ENCODE results near the gene WNT9A. TPM values are rescaled to one million over a fixed set of nuclear protein-coding genes. Genes with fewer than 3 reads are reported as not detected.

The WNT9A gene
- total RNA-seq, 3 donors from 2014 or later = 1.1 to 2.5 (median 1.3) TPM

GRCh38 chr1:227949954-227950734 is 2.4 kb upstream of the WNT9A start:
- intact Hi-C loops (cut with DNase I; ENCODE audit: low total_unique reads) = loop anchor here (10.0 kb wide), 2 partner anchors 185 to 465 kb away; no protein-coding TSS in a partner anchor

GRCh38 chr1:227949341-227949921 is 1.7 kb upstream of the WNT9A start:
- Histone ChIP-seq H3K9me3 (peaks cover 0 to 1% of the 10 kb centered on the region in 2 donors), H3K36me3 (no peaks in the 10 kb centered on the region), H3K4me1 (peaks cover 7 to 11% of the 10 kb centered on the region in 2 donors), H3K27ac (no peak overlapping the region), H3K27me3 (peaks cover 0 to 6% of the 10 kb centered on the region in 2 donors), H3K4me3 (no peak overlapping the region)
- peak in 1 of 2 donors; percentile 35 for DNase-seq (ENCODE audit: low spot score in 2 of 2)
- intact Hi-C loops (cut with DNase I; ENCODE audit: low total_unique reads) = loop anchor here (10.0 kb wide), 2 partner anchors 185 to 465 kb away; no protein-coding TSS in a partner anchor
- no peak for TF ChIP-seq CTCF (IDR thresholded peaks at IDR 0.05)
- TF ChIP-seq POLR2AphosphoS5 (IDR thresholded peaks at IDR 0.05) = no peak

More at GRCh38 chr1:227949954-227950734, 2.4 kb upstream of the WNT9A start:
- H3K27me3 ChIP-seq = peaks cover 0 to 6% of the 10 kb centered on the region in 2 donors
- peaks cover 7 to 11% of the 10 kb centered on the region in 2 donors for H3K4me1 ChIP-seq
- TF ChIP-seq POLR2A (IDR thresholded peaks at IDR 0.05) = no peak
- TF ChIP-seq POLR2AphosphoS5 (IDR thresholded peaks at IDR 0.05) = no peak
- TF ChIP-seq CTCF (IDR thresholded peaks at IDR 0.05) = no peak
- no peak overlapping the region for H3K4me3 ChIP-seq
- DNase-seq (ENCODE audit: low spot score in 2 of 2) = peak in 1 of 2 donors; percentile 38
- no peaks in the 10 kb centered on the region for H3K36me3 ChIP-seq
- no peak overlapping the region for H3K27ac ChIP-seq
- peaks cover 0 to 4% of the 10 kb centered on the region in 2 donors for H3K9me3 ChIP-seq

GRCh38 chr1:227948493-227949260 is 945 bp upstream of the WNT9A start:
- H3K27ac ChIP-seq = peak overlapping the region in 1 of 2 donors; percentile 72
- H3K4me1 ChIP-seq = peaks cover 7 to 11% of the 10 kb centered on the region in 2 donors

GRCh38 chr1:227947386-227947675 is 401 bp downstream of the WNT9A start:
- peak overlapping the region; percentile 72 to 78 for H3K27ac ChIP-seq
- TF ChIP-seq POLR2AphosphoS5 (IDR thresholded peaks at IDR 0.05) = no peak
- TF ChIP-seq CTCF (IDR thresholded peaks at IDR 0.05) = no peak
- TF ChIP-seq POLR2A (IDR thresholded peaks at IDR 0.05) = no peak
- H3K36me3 ChIP-seq = no peaks in the 10 kb centered on the region
- intact Hi-C loops (cut with DNase I; ENCODE audit: low total_unique reads) = loop anchor here (10.0 kb wide), 2 partner anchors 183 to 463 kb away; no protein-coding TSS in a partner anchor
- H3K4me1 ChIP-seq = peaks cover 7 to 11% of the 10 kb centered on the region in 2 donors
- peak overlapping the region; percentile 51 to 70 (median 61) for H3K4me3 ChIP-seq
- peaks cover 0 to 5% of the 10 kb centered on the region in 2 donors for H3K27me3 ChIP-seq
- peak in 1 of 2 donors; percentile 49 for DNase-seq (ENCODE audit: low spot score in 2 of 2)
- H3K9me3 ChIP-seq = no peaks in the 10 kb centered on the region

More at GRCh38 chr1:227948493-227949260, 945 bp upstream of the WNT9A start:
- H3K27me3 ChIP-seq = peaks cover 0 to 6% of the 10 kb centered on the region in 2 donors
- H3K4me3 ChIP-seq = peak overlapping the region; percentile 51 to 70 (median 61)
- intact Hi-C loops (cut with DNase I; ENCODE audit: low total_unique reads) = loop anchor here (10.0 kb wide), 2 partner anchors 184 to 464 kb away; no protein-coding TSS in a partner anchor
- peak in 1 of 2 donors; percentile 31 for DNase-seq (ENCODE audit: low spot score in 2 of 2)
- TF ChIP-seq POLR2A (IDR thresholded peaks at IDR 0.05) (no peak), CTCF (IDR thresholded peaks at IDR 0.05) (no peak), POLR2AphosphoS5 (IDR thresholded peaks at IDR 0.05) (no peak)
- no peaks in the 10 kb centered on the region for H3K9me3 ChIP-seq
- no peaks in the 10 kb centered on the region for H3K36me3 ChIP-seq
